GM18502 (cell line): ENCODE results near the gene C10orf105.

Experiments used
- ATAC-seq: cut with Tn5 transposase; IDR thresholded peaks from one replicate; pipeline ENCODE4 v1.9.1; 2021; ENCODE audit warnings: mild to moderate bottlenecking; ENCODE audit not compliant: unreplicated experiment, poor library complexity

The C10orf105 gene

DNA sequence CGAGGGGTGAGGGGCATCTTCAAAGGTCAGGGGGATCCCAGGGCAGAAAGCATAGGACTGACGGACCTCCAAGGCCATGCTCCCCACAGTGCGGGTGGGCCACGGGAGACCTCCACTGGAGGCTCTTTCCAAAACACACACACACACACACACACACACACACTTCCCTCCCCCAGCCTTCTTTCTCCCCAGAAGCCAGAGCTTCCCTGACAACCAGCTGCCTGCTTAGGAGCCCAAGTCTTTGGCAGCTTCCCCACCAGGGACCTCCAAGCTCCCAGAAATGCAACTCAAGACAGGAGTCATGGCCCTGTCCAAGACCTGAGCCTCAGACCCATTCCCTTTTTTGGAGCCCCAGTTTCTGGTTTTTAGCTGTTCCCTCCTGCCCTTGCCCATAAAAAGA, 710 bp upstream of the C10orf105 start:
- ATAC-seq = no peak

DNA sequence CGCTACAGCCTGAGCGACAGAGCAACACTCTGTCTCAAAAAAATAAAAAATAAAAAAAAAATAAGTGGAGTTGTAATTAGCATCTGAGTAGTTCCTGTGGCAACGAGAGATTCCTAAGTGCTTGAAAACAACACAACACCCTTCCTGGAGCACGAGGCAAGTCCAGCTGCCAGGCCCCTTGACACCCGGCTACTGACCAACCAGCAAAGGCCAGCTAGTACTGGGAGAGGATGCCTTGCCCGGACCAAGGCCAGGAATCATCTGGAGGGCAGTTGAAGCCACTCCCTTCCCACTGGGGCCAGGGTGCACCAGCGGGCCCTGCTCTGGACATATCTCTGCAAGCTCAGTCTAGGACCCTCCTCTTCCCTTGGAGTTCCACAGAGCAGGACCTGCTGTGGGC, 536 bp downstream of the C10orf105 start:
- no peak for ATAC-seq

DNA sequence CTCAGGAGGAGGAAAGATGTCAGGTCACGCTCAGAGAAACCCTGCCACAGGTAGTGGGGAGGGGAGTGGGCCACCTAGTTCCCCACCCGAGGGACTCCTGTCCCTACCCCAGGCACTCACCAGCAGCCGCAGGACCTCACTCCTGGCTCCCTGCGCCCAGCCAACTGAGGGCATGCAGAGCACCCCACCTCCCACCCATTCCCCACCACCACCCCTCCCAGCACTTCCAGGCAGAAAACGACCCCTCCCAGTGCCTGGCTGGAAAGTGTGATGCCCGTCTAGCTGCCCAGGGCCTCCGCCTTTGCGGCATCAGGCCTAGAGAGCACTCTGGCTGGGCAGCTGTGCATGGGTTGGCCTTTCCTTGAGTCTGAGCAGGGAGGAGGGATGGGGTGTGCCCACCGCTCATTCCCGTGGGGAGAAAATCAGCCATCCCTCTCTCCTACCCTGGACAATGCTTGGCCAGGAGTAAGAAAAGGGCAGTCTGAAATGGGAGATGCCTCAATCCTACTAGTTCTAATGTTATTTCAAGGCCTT, 1.3 kb downstream of the C10orf105 start:
- no peak for ATAC-seq

DNA sequence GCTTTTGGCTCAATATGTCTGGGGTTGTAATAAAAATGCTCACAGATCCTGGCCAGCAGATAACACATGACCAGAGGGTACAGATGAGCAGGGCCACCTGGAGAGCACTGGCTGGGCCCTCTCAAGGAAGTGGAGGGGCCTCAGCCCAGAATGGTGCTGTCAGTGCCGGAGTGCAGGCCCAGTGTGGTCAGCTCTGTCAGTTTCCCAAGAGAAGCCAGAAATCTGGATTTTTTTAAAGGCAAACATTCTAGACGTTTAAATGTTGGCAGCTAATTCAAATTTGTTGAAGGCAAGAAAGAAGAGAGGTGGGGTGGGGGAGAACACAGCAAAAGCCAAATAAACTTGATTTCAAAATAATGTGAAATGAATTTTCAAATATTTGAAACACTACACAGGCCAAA, 2.0 kb downstream of the C10orf105 start:
- ATAC-seq = no peak

DNA sequence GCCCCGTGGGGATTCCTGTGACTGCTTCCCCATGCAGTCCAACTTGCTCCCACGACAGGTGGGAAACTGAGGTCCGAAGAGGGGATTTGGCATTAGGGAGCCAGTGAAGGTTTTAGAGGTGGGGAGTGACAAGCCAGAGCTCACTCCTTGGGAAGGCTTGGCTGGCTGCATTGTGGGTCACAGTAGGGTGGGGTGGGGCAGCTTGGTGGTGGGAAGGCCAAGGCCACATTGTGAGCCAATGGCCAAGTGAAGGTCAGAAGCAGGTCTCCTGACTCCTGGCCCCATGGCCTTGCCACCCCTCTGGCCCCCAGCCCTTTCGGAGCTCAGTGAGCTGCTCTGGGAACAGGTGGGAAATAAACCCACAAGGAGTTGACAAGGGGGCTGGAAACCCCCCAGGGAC, 2.5 kb downstream of the C10orf105 start:
- no peak for ATAC-seq

DNA sequence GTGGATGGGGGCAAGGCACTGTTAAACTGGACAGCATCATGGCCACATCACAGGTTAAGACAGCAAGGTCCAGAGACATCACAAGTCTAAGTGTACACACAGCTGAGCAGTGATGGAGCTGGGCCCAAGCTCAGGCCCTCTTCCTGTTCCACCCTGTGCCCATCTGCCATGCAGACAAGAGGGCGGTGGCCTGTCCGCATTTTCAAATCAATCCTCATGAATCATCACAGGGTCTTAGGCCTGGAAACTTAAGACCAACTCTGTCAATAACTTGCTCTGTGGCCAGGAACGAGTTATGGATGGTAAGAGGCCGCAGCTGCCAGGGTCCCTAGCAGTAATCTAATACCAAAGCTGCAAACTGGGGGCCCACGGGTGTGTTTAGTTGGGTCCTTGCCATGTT, 3.2 kb downstream of the C10orf105 start:
- ATAC-seq = no peak

DNA sequence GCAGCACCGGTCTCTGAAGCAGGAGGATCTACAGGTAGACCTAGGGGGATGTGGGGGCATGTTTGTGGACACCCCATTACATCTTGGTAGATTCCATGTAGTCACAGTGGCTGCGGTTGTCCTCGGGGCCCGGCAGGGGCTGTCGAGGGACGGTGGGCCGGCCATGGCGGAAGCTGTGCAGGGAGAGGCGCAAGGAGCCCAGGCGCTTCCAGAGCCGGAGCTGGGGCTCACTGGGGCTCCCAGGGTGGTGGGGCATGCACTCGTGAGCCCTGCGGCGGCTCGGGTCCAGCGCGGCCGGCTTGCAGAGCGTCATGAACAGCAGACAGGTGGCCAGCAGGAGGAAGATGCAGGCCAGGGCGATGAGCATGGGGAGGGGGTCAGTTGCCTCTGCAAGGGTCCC, 3.7 kb downstream of the C10orf105 start:
- ATAC-seq = no peak

DNA sequence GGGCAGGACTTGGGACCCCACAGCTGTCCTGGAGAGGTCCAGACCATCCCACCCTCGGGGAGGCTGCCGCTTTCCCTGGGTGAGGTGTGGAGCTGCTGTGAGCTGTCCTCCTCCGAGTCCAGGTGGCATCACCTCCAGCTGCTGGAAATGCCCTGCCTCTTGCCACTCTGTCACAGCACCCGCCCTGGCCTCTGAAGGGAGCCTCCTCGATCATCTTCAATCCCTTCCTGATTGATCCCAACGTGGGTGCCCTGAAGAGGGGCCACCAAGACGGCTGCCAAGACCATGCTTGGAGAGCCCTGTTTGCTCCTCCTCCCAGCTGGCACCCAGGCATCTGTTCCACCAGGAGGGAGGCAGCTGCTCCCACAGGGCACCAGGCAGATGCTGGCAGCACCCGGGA, 4.6 kb downstream of the C10orf105 start:
- ATAC-seq = no peak

DNA sequence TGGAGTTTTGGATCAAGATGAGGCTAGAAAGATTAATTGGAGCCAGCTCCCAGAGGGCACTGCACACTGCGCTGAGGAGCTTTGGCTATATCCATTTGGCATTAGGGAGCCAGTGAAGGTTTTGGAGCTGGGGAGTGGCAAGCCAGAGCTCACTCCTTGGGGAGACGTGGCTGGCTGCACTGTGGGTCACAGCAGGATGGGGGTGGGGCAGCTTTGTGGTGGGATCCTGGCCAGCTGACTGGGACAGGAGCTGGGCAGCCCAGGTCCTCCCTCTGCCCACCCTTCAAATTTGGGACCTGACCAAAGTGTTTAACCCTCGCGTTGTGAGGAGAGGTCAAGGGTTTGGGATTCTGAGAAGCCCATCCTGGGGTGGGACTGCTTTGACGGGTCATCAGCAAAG, 5.0 kb downstream of the C10orf105 start:
- no peak for ATAC-seq

DNA sequence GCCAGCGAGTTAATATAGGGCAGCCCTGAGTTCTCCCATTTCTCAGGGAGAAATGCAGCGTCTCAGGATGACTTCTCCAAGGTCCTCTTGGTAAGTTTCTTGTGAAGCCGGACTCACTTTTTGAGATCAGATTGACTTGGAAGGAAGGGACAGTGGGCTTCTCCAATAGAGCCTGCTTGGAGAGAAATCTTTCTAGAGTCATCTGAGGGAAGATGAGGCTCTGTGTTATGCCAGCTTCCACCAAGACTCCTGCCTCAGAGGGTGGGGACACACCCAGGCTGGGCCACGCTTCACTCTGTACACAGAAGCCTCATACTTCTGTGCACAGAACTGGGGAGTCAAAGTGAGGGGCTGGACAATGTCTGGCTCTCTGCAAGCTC, 5.6 kb downstream of the C10orf105 start:
- no peak for ATAC-seq

DNA sequence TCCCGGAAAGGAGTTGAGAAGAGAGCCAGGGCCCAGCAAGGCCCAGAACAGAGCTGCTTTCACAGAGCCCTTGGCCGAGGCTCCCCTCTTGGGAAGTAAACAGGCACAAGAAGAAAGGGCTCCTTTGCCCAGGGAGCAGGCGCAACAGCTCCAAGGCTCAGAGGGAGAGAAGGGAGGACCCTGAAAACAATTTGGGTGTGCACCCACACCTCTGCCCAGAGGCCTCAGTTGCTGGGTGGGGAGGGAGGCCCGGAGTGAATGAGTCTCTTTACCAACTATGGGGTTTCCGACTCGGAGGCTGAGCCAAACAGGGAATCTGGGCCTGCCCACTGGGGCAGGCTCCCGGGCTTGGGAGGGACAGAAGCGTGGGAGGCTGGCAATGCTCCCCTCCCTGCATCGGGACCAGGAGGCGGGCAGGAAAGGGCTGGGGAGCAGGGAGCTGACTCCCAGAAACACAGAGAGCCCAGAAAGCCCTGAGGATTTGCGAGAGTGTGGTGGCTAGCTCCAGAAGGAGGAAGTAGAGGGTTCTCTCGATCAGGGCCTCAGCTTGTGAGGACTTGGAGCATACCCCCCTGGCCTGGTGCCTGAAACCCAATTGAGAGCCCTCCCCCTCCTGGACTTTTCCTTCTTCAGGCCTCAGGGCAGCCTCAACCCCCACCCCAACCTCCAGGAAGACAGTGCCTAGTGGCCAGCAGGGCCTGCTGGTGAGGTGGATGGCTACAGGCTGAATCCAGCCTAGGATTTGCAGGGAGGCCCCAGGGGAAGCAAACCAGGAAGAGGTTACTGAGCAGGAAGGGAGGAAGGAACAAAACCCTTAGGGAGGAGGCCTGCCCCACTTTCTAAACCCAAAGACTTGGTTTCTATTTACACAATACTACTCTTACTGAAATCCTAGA, 6.2 kb downstream of the C10orf105 start:
- ATAC-seq = no peak

DNA sequence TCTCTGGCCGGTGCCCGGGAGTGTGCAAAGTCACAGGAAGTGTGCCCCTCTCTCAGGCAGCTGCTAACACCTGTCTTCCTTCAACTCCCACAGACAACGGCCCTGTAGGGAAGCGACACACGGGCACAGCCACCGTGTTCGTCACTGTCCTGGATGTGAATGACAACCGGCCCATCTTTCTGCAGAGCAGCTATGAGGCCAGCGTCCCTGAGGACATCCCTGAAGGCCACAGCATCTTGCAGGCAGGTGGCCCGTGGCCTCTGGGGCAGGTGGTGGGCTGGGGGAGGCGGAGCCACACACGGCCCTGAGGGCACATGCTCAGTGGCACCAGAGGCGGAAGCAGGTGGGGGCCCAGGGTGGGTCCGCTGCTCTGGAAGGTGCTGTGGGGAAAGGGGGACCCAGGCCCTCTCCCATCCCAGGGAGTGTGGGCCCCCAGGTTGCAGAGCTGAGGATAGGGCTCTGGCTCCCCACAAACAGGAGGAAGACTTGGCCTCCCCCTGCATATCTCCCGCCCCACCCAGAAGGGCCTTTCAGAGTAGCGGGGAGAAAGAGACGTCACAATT, 6.9 kb downstream of the C10orf105 start:
- no peak for ATAC-seq

DNA sequence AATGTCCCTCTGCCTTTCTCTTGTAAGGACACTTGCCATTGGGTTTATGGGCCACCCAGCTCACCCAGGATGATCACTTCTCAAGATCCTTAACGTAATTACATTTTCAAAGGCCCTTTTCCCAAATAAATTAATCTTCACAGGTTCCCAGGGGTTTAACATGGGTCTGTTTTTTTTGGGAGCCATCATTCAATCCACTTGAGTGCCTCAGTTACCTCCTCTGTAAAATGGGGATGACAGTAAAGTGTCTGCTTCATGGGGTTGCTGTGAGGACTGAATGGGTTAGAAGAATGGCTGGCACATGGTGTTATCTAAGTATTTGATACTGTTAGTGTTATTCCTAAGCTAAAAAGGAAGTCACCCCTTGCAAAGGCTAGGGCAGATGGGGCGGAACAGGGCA, 7.4 kb downstream of the C10orf105 start:
- ATAC-seq = no peak

DNA sequence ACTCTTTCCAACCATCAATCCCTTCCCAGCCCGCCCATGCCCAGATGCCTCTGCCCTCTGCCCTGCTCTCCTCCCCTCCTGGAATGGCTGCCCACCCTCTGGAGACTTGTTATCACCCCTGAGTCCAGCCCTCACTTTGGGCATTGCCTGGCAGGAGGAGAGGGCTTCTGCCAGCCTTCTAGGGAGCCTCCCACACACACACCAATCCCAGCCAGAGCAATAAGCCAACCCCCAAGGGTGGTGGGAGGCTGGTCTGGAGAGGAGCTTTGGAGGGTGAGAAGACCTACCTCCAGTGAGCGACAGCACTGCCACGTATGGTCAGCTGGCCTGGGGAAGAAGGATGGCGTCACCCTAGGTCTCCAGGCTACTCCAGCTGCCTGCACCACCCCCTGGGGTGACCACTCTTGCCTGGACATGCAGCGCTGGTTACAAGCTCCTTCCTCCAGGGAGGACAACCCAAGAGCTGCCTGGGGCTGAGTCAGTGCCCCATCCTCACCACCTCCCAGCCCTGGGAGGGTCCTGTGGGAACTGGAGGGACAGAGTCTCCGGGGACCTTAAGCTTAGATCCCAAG, 8.4 kb downstream of the C10orf105 start:
- no peak for ATAC-seq

DNA sequence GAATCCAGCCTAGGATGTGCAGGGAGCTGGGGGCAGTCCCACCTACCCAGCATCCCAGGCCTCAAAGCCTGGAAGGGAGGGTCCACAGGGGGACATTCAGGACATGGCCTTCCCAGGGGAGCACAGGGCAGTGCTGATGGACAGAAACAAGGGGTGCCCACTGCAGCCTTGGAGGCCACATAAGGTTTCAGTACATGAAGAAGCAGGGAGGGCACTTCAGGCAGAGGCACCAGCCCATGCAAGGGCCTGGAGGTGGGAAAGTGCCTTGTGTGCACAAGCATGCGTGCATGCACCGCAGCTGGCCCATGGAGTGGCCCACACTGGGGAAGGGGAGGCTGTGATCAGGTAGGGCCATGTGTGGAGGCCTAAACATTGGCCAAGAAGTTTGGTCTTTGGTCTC, 9.1 kb downstream of the C10orf105 start:
- ATAC-seq = no peak

DNA sequence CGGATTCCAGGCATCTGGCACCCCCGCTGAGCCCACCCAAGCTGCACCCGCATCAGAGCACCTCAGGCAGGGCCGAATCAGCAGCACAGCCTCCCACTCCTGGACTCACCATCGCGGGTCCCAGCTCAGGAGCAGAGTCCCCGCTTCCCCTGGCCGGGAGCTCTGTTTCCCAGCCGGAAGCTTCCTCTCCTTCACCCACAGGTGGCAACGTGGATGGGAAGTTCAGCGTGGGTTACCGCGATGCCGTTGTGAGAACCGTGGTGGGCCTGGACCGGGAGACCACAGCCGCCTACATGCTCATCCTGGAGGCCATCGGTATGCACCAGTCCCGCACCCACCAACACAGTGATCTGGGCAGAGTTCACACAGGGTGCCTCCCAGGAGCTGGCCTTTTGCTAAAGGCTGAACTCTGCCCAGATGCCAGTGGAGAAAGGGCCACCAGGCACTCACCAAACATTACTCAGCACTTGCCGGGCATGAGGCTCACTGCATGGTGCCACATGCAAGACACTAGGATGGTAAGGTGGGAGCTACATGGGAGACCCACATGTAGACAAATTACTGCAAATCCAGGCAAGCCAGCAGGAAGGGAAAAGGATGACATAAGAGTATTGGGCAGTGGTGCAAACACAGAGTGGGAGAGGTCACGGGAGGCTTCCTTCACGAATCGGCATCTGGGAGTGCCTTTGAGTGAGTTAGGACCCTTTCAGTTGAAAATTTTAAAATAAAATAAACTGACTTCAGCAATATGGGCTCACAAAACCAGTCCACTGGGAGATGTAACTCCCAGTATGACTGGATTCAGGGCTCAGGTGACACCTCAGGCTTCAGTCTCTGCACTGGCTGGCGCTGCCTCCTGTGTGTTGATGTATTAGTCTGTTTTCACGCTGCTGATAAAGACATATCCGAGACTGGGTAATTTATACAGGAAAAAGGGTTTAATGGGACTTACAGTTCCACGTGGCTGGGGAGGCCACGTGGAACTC, 10.4 kb downstream of the C10orf105 start:
- no peak for ATAC-seq

DNA sequence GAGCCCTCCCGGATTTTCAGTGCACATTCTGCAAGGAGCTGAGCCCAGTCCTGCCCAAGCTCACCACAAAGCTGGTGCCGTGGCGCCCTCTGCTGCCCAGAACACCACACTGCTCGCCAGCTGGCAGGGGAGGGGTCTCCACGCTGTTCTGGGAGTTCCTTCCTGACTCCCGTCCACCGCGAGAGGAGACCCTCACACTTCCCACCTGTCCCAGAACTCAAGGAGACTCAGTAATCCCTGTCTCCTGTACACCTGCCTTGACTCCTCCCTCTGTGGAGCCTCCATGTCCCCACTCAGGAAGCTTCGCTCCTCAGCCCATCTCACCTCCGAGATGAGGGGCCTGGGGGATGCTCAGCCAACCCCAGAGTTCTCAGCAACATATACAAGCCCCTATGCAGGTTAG, 11.3 kb downstream of the C10orf105 start:
- no peak for ATAC-seq

DNA sequence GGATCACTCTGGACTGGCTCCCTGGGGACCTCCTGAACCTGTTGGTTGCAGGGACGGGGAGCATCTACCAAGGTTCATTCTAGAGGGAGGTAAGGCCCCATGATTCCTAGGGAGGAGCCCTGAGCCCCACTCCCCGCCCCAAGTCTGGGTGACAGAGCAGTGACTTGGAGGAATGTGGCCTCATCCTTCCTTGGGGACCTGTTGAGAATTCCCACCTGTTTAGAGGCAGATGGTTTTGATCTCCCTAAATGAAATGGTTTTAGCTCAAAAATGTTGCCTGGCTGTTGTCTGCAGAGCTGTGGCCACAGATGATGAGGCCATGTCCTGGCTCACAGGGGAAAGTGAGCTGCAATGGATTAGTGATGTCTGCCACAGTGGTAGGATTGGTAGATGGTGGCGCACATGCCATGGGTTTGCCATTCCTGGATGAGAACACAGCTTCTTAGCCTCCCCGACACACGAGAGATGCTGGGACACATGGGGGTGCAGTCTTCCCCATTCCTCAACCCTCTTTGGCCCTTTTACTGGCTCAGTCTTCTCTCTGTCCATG, 12.3 kb downstream of the C10orf105 start:
- ATAC-seq = no peak

DNA sequence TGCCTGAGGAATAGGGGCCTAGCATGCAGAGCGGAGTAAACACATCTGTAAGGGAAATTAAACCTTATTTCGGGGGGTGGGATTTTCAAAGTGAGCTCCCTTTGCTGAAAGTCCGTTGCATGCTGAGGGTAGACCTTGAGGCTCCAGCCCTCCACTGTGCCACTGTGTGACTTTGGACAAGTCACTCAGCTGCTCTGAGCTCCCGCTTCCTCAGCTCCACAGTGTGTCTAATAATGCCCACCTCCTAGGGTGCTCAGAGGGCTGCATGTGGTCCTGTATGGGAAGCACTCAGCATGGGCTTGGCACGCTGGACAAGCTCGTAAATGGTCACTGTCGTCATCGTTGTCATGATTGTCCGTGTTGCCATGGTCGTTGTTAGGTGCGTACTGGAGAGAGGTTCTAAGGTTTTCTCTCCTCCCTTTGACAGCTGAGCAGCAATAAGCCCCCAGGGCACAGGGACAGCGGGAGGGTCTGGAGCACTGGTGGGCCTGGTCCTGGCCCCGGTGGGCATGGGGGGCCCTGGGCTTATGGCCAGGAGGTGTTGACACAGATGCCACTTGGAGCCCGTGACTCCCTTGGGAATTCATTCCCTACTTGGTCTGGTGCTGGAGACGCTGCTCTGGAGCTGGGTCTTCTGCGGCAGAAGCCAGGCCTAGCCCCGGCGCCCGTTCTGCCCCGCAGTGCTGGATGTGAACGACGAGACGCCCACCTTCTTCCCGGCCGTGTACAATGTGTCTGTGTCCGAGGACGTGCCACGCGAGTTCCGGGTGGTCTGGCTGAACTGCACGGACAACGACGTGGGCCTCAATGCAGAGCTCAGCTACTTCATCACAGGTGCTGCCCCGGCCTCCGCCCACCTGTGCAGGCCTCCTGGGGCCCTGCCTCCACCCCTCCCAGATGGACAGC, 13.1 kb downstream of the C10orf105 start:
- ATAC-seq = no peak
